ENCODE results near the gene ACSS3. TPM values are rescaled to one million over a fixed set of nuclear protein-coding genes. Genes with fewer than 3 reads are reported as not detected.
"Not testable (repeated sequence)": the region's sequence is repeated elsewhere in the genome, so short reads cannot be mapped to it uniquely, and the experiment has no call there.

Gene ACSS3
- total and polyA plus RNA-seq, 9 of the 15 experiments (the other 6 are each of a cell fraction or from before 2014, with no cell fraction given), result 0.40 TPM; not detected in 8

DNA sequence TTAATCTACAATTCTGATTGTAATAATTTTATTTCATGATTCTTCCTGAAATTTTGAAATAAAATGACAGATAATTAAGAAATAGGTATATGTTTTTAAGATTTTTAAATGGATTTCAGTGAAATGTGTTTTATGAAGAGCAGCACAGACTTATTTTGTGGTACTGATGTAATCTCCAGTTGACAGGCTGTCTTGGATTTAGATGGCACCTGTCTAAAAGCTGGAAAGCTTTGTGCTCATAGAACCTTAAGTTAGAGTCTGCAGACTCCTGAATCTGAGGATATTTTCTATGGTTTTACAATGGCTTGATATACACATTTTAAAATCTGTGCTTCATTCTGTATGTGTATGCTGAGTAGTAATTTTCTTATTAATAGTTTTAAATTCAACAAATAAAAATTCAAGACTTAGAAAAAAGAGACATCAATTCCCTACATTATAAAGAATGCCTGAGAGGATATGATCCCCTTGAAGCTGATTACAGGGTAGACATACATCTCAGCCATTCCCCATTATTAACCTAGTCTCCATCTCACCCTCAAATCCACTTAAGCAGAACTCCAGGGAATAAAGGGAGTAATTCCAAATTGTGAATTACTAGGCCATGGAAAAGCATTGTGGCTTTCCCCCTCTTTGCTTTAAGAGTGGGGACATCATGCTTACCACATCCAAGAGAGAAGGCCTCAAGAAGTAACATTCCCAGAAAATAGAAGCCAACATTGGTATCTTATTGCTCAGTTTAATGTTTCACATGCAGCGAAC is 33.7 kb upstream of the ACSS3 start (continued):
- TF ChIP-seq, protein P1, sequence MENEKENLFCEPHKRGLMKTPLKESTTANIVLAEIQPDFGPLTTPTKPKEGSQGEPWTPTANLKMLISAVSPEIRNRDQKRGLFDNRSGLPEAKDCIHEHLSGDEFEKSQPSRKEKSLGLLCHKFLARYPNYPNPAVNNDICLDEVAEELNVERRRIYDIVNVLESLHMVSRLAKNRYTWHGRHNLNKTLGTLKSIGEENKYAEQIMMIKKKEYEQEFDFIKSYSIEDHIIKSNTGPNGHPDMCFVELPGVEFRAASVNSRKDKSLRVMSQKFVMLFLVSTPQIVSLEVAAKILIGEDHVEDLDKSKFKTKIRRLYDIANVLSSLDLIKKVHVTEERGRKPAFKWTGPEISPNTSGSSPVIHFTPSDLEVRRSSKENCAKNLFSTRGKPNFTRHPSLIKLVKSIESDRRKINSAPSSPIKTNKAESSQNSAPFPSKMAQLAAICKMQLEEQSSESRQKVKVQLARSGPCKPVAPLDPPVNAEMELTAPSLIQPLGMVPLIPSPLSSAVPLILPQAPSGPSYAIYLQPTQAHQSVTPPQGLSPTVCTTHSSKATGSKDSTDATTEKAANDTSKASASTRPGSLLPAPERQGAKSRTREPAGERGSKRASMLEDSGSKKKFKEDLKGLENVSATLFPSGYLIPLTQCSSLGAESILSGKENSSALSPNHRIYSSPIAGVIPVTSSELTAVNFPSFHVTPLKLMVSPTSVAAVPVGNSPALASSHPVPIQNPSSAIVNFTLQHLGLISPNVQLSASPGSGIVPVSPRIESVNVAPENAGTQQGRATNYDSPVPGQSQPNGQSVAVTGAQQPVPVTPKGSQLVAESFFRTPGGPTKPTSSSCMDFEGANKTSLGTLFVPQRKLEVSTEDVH (IDR thresholded peaks at IDR 0.05; ENCODE audit: low read depth, partially characterized antibody), result no peak
- TF ChIP-seq, protein P2, sequence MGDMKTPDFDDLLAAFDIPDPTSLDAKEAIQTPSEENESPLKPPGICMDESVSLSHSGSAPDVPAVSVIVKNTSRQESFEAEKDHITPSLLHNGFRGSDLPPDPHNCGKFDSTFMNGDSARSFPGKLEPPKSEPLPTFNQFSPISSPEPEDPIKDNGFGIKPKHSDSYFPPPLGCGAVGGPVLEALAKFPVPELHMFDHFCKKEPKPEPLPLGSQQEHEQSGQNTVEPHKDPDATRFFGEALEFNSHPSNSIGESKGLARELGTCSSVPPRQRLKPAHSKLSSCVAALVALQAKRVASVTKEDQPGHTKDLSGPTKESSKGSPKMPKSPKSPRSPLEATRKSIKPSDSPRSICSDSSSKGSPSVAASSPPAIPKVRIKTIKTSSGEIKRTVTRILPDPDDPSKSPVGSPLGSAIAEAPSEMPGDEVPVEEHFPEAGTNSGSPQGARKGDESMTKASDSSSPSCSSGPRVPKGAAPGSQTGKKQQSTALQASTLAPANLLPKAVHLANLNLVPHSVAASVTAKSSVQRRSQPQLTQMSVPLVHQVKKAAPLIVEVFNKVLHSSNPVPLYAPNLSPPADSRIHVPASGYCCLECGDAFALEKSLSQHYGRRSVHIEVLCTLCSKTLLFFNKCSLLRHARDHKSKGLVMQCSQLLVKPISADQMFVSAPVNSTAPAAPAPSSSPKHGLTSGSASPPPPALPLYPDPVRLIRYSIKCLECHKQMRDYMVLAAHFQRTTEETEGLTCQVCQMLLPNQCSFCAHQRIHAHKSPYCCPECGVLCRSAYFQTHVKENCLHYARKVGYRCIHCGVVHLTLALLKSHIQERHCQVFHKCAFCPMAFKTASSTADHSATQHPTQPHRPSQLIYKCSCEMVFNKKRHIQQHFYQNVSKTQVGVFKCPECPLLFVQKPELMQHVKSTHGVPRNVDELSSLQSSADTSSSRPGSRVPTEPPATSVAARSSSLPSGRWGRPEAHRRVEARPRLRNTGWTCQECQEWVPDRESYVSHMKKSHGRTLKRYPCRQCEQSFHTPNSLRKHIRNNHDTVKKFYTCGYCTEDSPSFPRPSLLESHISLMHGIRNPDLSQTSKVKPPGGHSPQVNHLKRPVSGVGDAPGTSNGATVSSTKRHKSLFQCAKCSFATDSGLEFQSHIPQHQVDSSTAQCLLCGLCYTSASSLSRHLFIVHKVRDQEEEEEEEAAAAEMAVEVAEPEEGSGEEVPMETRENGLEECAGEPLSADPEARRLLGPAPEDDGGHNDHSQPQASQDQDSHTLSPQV (IDR thresholded peaks at IDR 0.05), result no peak
- no peak for TF ChIP-seq ZBTB17 (CRISPR knock-in tag; IDR thresholded peaks at IDR 0.05)
- TF ChIP-seq MEIS2 (IDR thresholded peaks at IDR 0.05; ENCODE audit: partially characterized antibody), result no peak

DNA sequence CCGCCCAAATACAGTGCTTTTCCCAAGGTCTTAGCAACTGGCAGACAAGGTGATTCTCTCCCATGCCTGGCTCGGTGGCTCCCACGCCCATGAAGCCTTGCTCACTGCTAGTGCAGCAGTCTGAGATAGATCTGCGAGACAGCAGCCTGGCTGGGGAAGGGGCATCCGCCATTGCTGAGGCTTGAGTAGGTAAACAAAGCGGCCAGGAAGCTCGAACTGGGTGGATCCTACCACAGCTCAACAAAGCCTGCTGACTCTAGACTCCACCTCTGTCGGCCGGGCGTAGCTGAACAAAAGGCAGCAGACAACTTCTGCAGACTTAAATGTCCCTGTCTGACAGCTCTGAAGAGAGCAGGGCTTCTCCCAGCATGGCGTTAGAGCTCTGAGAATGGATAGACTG is 12.9 kb upstream of the ACSS3 start:
- 1% methylated on average over 10 of the region's 11 CpGs for WGBS (ENCODE audit: insufficient coverage, low coverage, missing lambda C conversion rate)
- H3K4me3 ChIP-seq; intact Hi-C loops (cut with micrococcal nuclease); CTCF ChIA-PET (ENCODE audit: low intra/inter-chr PET ratio); H4K20me1 ChIP-seq (replicated peaks; ENCODE audit: control insufficient read depth, insufficient read depth, low read length); DNase-seq (ENCODE audit: extremely low read depth in 1 of 4, low spot score in 3 of 4); in situ Hi-C loops (cut with MboI); H3K4me1 ChIP-seq (replicated peaks in 1 of 2; ENCODE audit: control insufficient read depth in 2 of 2, insufficient read depth in 2 of 2, low read length in 2 of 2); H3K27me3 ChIP-seq (ENCODE audit: control insufficient read depth in 2 of 2, insufficient read depth in 2 of 2, low read length in 2 of 2); H3K9me3 ChIP-seq (replicated peaks; ENCODE audit: control insufficient read depth, insufficient read depth, low read depth, low read length); ATAC-seq; H3K4me2 ChIP-seq (ENCODE audit: insufficient read depth, low read length); POLR2A ChIA-PET; H3K9ac ChIP-seq (ENCODE audit: insufficient read depth in 1 of 2, low read depth in 2 of 2, low read length in 2 of 2); H2AFZ ChIP-seq (ENCODE audit: low read depth, low read length); H3K27ac ChIP-seq (ENCODE audit: extremely low read depth, low read depth, low read length); H3K36me3 ChIP-seq (ENCODE audit: control insufficient read depth, insufficient read depth, low read length); H3K9me1 ChIP-seq (ENCODE audit: control insufficient read depth, insufficient read depth, low read length); FAIRE-seq; BruUV-seq (replicated peaks); H3K79me2 ChIP-seq (ENCODE audit: control insufficient read depth, insufficient read depth, low read length): not testable (repeated sequence)

All from K562 (cell line).